GM21381 (cell line): ENCODE data around the gene RAB40C.

Experiments used
- ATAC-seq: cut with Tn5 transposase; IDR thresholded peaks from one replicate; pipeline ENCODE4 v1.9.1; 2021; ENCODE audit warnings: mild to moderate bottlenecking, moderate library complexity; ENCODE audit not compliant: unreplicated experiment

Gene RAB40C

DNA sequence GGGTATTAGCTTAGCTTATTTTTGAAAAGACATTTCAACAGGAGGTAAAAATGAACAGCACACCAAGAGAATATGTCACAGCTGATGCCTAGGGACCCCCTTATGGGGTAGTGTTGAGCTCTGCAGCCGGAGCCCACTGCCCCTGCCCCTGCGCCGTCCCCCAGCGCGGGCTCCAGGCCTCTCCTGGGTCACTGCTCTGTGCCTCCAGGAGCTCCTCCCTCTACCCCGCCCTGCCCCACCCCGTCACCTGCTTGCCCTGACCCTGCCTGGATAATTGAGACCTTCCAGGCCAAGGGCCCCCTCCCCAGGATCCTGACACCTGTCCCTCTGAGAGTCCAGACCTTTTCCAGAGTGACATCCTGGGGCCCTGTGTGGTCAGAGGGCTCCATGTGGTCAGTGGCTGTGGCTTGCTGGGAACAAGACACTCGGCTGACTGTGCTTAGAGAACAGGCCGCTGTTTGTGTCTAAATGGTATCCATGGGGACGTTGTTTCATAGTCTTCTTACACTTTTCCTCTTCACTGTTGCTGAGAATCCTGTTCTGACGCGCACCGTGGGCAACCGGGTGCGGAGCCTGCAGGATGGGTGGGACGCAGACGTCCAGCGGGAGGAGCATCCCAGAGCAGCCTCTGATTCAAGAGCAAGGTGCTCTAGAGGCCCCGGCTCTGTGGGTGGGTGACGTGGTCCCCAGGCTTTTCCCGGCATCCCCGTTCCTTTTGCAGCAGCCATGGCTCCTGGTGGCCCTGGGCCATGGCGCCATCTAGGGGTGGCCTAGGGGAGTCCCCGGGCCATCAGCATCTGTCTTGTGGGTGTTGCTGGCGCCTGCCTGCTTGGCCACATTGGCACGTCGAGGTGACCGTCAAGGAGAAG lies 20.9 kb downstream of the RAB40C start:
- no peak for ATAC-seq

DNA sequence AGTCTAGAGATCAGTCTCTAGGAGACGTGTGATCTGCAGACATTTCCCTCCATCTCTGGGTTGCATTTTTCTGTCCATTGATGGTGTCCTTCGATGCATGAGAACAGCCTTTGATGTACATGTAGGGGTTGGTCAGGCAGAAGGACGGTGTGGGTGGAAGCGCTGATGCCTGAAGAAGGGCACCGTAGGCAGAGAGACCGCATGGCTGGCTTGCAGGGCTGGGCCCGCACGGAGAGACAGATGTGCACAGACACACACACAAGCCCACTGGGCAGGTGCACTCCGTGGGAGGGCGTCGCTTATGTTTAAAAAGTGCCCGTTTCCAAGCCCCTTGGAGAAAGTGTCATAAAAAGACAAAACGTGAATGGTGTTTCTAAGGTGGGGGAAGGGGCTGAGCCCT lies 25.3 kb downstream of the RAB40C start:
- no peak for ATAC-seq

DNA sequence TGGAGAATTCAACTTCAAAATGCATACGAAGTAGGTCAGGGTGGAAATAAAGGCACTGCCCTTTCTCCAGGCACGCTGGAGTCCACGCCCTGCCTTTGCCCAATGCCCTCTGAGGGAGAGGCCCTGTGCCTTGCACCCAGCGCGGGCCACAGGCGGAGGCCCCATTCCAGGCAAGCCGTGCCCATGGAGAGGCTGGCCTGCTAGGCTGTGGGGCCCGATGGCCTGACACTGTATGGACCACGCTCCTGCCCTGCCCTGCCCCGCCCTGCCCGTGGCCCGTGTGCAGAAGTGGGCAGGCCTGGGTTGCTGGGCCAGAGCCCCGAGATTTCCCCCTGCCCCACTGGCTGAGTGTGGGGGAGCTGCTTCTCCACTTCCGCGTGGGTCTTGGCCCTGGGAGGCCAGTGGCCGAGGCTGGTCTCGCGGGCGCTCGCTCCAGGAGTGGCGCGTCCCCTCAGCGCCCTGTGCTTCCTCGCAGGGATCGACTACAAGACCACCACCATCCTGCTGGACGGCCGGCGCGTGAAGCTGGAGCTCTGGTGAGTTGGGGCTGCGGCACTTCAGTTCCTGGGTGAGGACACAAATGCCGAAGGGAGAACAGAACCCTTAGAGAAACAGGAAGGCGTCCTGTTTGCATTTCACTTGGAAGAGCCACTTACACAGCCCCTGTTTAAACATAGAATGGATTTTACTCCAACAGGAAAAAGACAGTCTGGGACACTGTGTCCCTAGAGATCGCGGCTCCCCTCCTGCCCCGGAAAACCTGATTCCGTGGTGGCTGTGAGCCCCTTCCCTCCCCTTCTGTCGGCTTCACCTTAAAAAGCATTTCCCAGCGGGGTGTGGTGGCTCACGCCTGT lies 27.1 kb downstream of the RAB40C start:
- ATAC-seq: no peak

DNA sequence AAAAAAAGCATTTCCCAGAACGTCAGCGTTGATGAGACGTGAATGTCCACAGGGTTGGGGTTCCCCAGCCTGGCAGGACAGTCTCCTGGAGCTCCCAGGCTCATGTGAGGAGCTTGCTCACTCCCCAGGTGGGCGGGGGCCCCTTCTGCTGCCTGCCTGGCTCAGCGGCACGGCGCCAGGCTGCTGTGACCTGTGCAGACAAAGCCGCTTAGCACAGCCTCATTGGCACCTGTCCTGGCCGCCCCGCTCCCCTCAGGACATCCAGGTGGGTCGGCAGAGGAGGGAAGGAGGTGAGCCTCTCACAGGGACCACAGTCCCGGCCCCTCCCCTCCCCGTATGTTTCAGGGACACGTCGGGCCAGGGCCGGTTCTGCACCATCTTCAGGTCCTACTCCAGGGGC lies 28.0 kb downstream of the RAB40C start:
- ATAC-seq: no peak

DNA sequence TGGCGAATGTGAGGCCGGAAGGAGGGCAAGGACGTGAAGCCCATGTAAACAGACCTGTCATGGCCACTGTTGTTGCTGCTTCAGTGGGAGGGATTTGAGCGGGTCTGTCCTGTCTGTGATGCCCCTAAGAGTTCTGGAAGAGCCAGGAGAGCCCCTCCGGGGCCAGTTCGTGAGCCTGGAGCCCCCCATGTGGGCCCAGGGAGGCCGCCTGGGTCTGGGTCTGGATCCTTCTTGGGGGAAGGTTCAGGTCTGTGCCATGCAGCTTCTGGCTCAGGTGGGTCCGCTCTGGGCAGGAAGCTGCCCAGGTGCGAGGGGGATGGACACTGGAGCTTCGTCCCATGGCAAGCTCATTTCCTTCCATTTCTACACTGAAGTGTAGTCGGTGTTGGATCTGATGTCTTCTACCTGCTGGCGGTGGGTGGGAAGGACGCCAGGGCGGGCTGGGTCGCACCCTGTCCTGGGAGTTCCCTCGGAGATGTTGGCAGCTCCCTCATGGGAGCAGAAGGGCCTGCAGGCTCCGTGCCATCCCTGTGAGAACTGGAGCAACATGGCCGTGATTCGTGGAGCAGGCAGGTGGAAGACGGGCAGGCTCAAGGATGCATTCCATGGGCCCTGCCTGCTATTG lies 29.7 kb downstream of the RAB40C start:
- ATAC-seq: no peak

DNA sequence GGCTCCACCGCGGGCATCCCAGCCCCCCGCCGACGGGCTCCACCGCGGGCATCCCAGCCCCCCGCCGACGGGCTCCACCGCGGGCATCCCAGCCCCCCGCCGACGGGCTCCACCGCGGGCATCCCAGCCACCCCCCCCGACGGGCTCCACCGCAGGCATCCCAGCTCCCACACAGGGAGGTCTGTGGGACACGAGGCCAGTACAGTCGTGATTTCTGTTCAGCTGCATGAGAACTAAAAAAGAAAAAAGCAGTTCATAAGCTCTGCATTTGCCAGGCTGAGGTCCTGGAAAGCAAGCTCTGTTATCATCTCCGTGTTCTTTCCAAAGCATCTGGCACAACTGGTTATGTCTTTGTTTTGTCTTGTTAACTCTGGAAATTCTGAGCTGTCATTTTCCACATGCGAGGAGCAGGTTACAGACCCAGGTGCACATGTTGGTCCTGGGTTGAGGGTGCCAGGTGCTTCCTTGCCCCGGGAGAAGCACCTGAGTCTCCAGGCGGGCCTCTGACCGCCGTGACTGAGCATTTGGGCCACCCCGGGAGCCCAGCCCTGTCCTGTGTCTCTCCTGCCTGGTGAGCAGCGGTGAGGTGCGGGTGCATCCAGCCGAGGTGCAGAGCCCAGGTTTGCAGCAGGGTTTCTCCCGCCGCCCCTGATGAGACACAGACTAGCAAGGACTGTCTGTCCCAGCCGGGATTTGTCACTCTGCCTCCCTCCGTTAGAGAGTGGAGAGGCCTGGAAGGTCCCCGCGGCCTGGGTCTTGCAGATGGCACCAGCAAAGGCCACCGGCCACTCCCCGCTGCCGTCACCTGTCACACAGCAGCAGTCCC lies 31.0 kb downstream of the RAB40C start:
- ATAC-seq: no peak

DNA sequence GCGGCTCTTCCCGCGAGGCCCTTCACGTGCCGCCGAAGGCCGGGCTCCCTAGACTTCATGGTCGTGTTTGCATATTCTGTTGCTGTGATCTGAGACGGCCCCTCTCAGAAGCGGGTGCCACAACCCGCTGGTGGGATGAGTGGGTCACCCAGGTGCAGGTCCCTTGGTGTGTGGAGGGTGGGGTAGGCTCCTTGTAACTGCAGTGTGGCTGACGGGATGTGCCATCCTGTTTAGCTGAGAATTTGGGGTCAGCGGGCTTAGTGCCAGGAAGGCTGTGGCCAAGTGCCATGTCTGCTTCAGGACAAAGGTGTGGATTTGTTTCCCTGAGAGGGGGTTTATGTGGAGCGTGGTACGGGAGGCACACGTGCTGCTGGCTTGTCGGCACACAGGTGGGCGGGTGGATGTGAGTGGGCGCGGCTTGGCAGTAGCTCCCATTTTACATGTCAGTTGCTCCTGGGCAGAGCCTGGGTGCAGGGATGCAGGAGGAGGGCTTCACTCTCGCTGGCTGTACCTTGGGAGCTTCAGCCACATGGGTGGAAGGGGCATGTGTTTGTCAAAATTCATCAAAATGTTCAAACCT lies 31.8 kb downstream of the RAB40C start:
- no peak for ATAC-seq

DNA sequence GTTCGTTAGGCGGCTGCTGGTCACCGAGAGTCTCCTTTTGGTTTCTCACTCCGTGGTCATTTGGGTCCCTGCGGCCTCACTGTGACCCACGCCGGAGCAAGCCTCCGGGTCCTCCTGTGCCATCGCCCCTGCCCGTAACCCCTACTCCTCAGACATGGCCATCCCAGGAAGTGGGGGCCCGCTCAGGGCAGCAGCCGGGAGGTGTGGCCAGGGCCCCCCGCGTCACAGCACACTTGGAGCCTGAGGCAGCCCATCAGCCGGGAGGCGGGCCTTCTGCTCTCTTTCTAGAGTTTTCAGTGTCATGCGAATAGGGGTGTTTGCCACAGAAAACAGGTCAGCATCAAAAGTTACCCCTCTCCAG lies 33.0 kb downstream of the RAB40C start:
- ATAC-seq: no peak

DNA sequence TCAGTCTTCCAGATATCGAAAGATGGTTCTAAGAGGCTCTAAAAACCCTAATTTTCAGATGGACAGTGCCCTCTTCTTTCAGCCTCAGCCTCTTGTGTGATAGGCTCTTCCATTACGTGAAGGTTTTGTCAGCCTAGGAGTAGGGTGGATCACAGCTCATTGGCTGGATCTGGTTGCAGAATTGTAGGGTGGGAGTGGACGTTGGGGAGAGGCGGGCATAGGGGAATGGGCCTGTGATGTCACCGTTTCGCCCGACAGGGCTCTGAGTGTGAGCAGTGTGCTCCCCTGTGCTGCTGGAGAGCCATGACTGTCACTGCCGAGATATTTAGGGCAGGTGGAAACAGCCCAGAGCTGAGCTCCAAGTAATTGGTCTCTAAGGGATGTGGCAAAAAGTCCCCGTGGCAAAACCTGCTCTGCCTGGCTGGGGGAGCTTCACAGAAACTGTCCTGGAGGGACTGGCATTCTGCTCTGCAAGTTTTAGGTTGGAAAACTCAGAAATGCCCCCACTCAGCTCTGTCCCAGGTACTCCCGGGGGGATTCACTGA lies 34.7 kb downstream of the RAB40C start:
- no peak for ATAC-seq

DNA sequence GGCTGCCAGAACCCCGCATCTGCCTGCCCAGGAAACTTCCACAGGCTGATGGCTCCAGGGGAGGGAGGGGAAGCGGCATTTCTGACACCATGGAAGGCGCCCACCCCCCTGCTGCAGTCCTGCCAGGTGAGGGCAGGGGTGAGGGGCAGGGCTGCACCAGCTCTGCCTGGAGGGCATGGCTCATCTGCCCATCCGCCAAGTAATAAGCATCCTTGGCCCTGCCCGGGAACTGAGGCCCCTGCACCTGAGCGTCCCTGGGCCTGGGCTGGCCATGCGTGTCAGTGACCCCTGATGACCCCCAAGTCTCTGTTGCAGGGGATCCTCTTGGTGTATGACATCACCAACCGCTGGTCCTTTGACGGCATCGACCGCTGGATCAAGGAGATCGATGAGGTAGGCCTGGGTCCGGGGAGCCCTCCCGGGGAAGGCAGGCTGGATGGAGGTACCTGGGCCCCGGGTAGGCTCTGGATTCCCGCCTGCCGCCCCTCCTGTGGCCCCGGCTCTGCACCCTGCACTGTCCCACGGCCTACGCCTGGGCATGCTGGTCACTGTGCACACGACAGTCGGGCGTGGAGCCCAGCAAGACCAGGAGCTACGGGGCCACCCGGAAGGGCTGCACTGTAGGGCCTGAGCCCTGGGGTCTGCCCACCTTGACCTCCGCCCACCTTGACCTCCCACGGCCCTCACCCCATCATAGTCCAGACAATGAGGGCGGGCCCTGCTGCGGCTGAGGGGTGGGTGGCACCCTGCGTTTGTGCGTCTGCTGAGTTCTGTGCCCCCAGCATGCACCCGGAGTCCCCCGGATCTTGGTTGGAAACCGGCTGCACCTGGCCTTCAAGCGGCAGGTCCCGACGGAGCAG lies 35.5 kb downstream of the RAB40C start:
- ATAC-seq: no peak

DNA sequence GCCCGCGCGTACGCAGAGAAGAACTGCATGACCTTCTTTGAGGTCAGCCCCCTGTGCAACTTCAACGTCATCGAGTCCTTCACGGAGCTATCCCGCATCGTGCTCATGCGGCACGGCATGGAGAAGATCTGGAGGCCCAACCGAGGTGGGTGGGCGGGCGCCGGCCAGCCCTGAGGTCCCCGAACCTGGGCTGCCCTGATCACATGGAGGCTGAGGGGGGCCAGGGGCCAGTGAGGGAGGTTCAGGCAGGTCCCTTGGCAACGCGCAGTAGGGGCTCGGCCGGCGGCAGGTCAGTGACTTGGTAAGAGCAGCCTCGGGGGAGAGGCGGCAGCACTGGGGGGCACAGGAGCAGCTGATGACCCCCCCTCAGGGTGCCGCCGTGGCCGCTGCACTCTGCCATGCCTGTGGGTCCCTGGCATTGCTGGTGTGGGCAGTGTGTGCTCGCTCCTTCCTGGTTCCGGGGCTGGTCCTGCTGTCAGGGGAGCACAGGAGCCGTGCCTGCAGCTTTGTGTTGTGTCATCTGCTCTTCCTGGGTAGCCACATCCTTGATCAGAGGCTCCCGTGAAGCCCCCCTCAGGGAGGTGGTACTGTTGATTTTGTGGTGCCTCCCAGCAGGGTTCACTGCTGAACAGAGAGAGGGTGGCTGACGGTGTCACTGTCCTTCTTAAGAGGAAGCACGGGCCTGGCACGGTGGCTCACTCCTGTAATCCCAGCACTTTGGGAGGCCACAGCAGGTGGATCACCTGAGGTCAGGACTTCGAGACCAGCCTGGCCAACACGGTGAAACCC lies 36.3 kb downstream of the RAB40C start:
- ATAC-seq: no peak

DNA sequence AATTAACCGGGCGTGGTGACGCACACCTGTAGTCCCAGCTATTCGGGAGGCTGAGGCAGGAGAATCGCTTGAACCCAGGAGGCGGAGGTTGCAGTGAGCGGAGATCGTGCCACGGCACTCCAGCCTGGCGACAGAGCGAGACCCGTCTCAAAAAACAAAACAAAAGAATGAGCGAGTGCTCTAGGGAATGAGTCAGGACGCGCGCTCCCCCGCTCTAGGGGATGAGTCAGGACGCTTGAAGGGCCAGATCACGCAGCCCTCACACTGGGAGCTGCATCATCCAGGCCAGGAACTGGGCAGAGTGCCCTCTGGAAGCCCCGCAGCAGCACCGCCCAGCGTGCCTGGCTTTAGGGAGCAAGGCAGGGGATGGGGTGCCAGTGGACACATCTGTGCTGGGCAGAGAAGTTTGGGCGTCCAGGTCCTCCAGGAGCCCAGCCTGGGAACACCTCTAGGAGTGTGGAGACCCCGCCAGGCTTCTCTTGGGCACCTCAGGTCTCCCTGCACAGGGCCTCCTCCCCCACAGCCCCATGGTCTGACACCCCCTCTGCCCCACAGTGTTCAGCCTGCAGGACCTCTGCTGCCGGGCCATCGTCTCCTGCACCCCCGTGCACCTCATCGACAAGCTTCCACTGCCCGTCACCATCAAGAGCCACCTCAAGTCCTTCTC lies 37.1 kb downstream of the RAB40C start:
- no peak for ATAC-seq

DNA sequence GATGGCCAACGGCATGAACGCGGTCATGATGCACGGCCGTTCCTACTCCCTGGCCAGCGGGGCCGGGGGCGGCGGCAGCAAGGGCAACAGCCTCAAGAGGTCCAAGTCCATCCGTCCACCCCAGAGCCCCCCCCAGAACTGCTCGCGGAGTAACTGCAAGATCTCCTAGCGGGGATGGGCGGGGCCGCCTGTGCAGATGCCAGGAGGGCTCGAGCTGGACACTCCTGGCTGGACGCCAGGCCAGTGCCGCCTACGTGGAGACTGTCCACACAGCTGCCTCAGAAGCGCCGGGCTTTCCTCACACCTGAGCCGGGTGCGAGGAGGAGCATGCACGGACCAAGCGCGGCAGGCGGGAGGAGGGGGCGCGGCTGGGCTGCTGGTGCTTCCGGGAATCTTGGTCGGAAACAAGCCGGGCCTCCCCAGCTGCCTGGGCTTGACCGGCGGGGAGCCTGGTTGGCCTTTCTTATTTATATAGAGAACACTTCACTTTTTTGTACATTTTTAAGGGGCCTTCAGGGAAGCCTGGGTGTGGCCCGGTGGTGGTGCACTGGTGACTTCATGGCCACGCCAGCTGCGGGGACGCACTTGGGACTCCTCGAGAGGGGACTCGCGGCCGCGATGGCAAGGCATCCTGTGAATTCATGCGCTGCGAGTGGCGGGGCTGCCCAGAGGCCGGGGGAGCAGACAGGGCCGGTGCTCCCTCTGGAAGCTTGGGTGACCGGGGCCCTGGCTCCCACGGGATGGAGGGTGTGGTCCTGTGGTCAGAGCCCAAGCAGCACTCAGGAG lies 37.8 kb downstream of the RAB40C start:
- ATAC-seq: no peak

DNA sequence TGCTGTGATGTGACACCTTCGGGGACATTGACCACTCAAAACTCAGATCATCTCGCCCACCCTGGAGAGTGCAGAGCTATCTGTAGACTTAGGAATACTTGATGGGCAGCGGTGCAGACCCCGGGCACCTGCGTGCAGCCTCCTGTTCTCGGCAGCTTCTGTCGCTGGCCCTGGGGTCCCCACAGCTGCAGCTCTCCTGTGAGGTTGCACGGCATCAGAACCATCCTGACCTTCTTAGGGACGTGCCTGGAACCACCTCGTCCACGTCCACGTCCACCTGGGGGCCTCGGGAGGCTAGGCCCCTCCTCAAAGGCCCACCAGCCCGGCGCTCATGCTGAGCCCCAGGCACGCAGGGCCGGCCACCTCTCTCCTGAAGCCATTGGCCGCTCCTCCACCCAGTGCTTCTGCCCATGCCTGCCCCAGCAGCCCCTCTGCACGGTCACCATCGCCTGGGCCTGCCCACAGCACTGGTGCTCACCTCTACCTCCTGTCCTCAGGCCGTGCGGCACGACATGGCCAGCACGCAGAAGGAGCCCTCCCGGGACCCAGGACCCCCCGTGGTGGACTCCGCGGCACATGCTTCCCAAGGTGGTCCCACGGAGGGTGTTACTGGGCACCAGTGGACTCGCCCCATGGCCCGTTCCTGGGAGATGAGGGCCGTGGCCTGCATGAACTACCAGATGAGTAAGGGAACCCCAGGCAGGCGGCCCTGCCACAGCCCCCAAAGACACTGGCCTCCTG lies 38.6 kb downstream of the RAB40C start:
- no peak for ATAC-seq

DNA sequence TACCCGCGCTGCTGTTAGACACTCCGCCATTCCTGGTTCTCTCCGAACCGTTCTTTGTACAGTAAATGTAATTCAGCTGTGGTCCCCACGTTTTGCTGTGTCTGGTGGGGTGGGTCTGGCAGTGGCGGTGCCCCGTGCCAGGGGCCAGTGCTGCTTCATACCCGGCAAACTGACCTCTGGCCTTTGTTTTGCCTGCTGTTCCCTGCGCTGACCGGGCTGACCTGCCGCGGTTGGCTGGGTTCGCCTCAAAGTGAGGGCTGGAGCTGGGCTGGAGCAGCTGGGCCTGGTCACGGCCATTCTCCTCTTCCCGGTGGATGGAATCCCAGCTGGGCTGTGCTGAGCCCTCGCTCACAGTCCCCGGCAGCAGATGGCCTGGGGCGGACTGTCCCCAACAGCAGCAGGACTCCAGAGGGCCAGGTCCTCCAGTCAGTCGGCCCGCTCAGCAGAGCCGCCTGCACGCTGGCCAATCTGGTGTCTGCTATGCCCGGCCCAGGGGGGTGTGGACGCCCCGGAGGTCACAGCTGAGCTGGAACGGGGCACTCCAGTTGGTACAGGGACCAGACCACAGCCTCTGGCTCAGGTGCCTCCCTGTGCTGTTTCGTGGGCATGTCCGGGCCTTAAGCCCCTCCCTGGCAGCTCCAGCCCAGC lies 39.4 kb downstream of the RAB40C start:
- no peak for ATAC-seq

DNA sequence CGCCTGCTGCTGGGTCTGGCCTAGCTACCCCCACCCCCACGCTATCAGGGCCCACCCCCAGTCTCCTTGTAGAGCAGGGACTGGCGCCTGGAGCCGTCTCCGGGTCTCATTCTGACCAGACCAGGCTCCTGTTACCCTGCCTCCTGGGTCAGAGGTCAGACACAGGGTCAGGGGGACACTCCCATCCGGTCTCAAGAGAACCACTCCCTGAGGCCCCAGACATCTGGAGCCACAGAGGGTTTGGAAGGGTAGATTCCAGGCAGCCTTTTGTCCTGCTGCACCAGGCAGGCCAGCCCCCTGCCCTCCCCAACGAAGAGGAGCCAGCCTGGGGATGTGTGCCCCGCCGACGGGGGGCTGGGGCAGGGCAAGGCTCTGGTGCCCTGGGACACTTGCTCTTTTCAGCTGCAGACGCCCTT lies 40.0 kb downstream of the RAB40C start:
- no peak for ATAC-seq
